ENCODE results near the gene TRIAP1. TPM values are rescaled to one million over a fixed set of nuclear protein-coding genes. Genes with fewer than 3 reads are reported as not detected.

TRIAP1 gene
- total RNA-seq, 1 donor from 2014 or later: 31.1 TPM

GRCh38 chr12:120444676-120445075, 1.5 kb downstream of the TRIAP1 start:
- no peak for DNase-seq (ENCODE audit: low read depth)
- no peak overlapping the region for H3K4me3 ChIP-seq (ENCODE audit: low read depth, low read length)
- TF ChIP-seq CTCF (conservative IDR thresholded peaks at IDR 0.05; ENCODE audit: low read depth, low read length): no peak

GRCh38 chr12:120439646-120440247, 6.4 kb downstream of the TRIAP1 start:
- peak overlapping the region; percentile 92 for H3K4me3 ChIP-seq (ENCODE audit: low read depth, low read length)
- TF ChIP-seq CTCF (conservative IDR thresholded peaks at IDR 0.05; ENCODE audit: low read depth, low read length): peak; percentile 69
- DNase-seq (ENCODE audit: low read depth): no peak

- DNase-seq (ENCODE audit: low read depth): no peak
- no peak for TF ChIP-seq CTCF (conservative IDR thresholded peaks at IDR 0.05; ENCODE audit: low read depth, low read length)
Observed at GRCh38 chr12:120438495-120439198, 7.5 kb downstream of the TRIAP1 start.

GRCh38 chr12:120437735-120438494, 8.3 kb downstream of the TRIAP1 start, which contains the start of gene COX6A1:
Gene COX6A1, plus strand, starts transcription at chr12:120438113. Its CDS starts 14 bp downstream, at chr12:120438127.
- peak; percentile 6 for TF ChIP-seq CTCF (conservative IDR thresholded peaks at IDR 0.05; ENCODE audit: low read depth, low read length)
- H3K4me3 ChIP-seq (ENCODE audit: low read depth, low read length): peak within 1 kb of the TSS; percentile 92
- DNase-seq (ENCODE audit: low read depth): peak; percentile 84

More at GRCh38 chr12:120438495-120439198, 7.5 kb downstream of the TRIAP1 start:
- peak overlapping the region; percentile 92 for H3K4me3 ChIP-seq (ENCODE audit: low read depth, low read length)

GRCh38 chr12:120432772-120433525, 13.2 kb downstream of the TRIAP1 start:
- no peak for DNase-seq (ENCODE audit: low read depth)
- no peak for TF ChIP-seq CTCF (conservative IDR thresholded peaks at IDR 0.05; ENCODE audit: low read depth, low read length)
- no peak overlapping the region for H3K4me3 ChIP-seq (ENCODE audit: low read depth, low read length)

- DNase-seq (ENCODE audit: low read depth): no peak
- no peak for TF ChIP-seq CTCF (conservative IDR thresholded peaks at IDR 0.05; ENCODE audit: low read depth, low read length)
- H3K4me3 ChIP-seq (ENCODE audit: low read depth, low read length): no peak overlapping the region
Observed at GRCh38 chr12:120429368-120429767, 16.8 kb downstream of the TRIAP1 start.

Data from epithelial cell of proximal tubule (primary cell).